ENCODE results near the gene ACSS1.

Gene ACSS1

DNA sequence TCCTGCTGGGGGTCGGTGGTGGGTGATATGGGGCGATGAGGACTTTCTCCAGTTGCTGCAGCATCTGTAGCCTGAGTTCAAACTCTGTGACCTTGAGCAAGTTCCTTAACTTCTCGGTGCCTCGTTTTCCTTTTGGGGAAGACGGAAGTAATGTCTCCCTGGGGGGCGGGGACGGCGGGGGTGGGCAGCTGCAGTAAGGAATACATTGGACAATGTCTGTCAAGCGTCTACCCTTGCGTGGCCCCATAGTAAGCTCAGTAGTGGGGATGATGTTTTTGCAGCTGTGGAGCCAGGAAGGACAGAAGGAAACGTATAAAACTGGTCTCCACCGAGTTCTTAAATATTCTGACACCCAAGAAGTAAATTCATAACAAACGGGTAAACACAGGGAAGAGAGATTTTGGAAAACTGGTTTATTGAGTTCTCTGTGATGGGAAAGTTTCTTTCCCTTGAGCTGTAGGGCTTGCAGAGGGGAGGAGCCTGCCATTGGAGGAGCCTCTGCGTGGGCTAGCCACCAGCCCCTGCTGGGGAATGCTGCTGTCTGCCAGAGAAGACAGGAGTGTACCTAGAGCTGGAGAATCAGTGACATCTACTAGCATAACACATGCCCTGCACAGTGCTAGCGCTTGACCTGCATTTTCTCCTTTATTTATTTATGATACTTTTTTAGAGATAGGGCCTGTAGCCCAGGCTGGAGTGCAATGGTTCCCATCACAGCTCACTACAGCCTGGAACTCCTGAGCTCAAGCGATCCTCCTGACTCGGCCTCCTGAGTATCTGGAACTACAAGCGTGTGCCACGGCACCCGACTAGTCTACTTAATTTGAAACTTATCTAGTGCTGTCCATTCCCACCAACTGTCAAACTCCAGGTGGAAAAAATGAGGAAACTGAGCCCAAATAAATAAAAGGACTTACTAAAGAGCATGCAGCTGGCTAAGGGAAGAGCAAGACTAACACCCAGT, 1.2 kb upstream of the ACSS1 start:
- DNase-seq = no peak

DNA sequence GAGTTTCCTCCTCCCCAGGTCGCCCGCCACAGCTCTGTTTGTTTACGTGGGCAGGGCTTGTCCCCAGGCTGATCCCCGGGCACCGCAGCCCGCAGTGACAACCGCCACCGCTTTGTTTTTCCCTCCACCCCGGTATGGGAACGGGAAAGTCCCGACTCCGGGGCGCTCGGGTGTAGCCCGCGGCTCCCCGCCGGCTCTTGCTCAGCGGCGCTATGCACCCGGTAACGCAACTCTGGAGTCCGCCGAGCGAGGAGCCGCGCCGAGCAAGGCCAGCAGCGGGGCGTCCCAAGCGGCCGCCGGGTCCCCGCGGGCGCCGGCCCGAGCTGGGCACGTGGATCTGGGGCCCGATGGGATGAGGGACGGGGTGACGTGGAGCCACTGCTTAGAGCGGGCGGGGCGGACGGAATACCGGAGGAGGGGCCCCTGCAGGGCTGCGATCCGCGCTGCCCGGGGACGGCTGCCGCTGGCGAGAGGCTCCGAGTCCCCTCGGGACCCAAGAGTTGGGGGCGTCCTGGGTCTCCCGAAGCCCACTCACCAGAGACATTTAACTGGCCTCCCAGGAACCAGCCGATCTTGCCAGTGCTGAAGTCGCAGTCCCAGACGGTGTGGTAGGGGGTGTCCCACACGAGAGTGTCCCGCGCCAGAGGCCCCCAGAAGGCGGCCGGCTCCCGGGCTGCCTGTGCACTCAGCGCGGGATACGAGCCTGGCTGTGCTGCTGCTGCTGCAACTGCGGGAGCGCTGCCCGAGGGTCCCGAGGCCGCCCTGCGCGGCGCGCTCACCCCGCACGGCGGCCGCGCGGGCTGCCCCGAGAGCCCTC, 497 bp downstream of the ACSS1 start:
- peak; percentile 37 for DNase-seq

DNA sequence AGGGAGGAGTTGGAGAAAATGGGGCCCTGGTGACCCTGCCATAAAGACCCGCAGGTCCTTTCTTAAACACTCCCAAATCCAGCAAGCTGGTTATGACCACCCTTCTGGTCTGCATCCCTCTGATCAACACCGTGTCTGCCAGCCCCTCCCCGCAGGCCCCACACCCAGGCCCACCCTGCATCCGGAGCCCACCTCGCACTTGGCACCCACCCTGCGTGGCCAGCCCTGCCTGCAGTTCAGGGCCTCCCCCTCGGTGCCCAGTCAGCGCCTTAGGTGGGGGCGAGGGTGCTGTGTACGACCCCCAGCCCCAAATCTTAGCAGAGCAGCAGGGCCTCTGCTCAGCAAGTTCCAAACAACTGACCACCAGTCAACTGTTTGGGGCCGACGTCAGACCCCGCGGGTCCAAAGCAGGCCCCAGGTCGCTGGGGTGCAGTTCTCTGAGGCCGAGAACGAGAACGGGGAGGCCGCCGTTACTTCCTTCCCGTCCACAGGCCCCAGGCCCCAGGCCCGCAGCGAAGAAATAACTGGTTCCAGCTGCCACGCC, 1.2 kb downstream of the ACSS1 start:
- DNase-seq = no peak

DNA sequence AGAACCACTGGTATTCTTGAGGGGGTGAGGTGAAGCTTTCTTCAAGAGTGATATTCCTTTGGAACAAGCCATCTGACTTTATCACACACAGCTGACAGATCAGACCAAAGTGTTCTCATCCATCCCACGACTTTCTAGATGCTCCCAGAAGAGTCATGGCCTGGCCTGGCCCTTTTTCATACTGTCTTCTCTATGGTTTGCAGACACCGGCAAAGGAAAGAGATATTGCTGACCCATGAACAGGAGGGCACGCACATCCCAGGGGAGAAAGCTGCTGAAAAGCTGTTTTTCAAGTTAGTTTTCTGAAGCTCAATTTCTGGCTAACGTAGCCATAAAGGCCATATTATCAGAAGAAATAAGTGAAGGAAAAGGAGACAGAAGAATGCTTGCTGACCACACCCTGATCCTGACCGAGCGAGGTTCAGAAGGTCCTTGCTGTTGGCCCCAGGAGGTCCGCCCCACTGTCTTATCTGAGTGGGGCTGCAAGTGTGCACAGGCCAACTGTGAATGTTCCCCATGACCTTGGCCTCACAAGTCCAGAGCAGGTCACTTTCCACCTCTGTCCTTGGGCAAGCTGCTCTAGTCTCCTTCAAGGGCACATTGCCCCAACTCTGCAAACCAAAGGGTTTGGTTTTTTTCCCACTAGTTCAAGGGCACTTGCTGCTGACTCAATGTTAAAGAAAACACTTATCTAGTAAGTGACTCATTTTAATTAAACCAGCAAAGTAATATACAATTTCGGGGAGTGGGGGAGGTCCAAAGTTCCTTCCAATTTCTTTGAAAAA, 2.0 kb downstream of the ACSS1 start:
- DNase-seq = no peak

DNA sequence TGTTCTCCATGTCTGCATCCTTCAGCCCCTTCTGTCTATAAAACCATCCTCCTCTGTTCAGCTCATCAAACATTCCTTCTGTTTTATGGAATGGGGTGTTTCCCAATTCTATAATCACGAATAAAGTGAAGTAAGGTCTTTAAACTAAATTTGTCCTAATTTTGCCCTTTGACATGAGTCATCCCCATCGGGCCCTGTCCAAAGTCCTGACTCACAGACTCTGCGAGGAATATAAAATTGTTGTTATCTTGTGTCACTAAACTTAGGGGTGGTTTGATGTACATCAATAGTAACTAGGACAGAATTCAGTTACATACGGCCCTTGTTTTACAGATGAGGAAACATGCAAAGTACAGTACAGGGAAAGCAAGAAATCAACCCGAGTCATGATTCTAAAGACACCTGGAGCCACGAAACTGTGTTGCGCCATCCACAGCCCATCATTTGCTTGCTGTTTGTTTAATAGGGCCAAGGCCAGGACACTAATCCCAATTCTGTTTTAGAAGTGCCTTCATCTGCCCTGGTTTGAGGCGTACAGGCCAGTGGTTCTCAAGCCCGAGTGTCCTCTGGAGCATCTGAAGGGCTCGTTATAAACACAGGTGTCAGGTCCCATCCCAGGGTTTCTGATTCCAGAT, 2.8 kb downstream of the ACSS1 start:
- no peak for DNase-seq

DNA sequence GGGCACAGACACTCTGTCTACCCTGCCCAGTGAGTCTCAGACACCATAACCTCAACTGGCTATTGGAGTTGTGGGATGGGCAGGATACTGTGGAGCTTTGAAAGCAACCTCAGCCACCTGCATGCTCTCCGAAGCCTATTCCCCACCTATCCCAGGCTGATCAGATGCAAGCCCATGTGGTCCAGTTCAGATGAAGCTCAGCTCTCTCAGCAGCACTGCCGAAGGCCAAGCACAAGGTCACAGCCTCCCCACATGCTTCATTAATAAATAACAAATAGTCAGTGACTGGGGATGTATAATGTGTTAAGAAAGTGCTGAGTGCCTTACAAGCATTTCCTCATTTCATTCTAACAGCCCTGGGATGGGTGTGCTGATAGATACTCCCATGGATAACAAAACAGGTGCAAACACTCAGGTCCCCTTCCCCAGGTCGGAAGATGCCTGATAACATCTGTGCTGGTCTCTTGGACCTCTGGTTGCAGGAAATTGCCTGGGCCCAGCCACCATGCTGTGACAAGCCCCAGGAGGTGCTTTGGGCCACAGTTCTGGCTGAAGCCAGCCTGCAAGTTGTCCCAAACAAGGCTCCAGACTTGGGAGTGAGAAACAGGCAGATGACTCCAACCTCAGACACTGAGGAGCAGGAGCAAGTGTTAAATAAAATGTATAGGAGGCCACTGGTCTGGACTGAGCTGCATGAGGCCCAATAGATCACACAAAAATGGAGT, 3.7 kb downstream of the ACSS1 start:
- DNase-seq = no peak

DNA sequence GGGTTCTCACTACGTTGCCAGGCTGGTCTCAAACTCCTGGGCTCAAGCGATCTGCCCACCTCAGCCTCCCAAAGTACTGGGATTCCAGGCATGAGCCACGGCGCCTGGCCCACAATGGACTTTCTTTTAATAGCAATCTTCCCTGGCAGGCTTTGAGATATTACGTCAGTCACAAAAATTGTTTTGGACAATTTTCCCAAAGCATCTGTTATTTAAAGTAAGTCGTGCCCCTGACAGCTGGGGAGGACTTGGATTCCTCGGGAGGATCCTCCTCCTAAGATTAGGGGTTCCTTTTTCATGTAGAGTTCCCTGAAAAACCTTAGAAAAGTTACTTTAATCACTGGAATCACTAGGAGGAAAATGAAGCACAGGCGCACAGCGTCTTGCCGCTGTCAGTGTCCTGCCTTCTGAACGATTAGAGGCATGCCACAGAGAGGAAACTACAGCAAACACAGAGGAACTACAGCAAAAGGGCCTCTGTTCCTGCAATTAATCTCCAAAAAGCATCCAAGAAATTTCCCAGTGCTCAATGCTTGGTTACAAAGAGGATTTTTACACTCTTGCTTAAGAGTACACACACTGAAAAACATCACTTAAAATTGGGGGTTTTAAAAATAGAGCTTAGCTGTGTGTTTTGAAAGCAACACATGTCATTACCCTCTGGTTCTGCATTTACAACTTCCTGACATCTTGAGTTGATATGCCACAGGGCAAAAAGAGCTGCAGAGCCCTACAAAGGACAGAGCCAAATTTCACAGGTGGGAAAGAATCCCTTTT, 4.5 kb downstream of the ACSS1 start:
- DNase-seq = peak; percentile 11

DNA sequence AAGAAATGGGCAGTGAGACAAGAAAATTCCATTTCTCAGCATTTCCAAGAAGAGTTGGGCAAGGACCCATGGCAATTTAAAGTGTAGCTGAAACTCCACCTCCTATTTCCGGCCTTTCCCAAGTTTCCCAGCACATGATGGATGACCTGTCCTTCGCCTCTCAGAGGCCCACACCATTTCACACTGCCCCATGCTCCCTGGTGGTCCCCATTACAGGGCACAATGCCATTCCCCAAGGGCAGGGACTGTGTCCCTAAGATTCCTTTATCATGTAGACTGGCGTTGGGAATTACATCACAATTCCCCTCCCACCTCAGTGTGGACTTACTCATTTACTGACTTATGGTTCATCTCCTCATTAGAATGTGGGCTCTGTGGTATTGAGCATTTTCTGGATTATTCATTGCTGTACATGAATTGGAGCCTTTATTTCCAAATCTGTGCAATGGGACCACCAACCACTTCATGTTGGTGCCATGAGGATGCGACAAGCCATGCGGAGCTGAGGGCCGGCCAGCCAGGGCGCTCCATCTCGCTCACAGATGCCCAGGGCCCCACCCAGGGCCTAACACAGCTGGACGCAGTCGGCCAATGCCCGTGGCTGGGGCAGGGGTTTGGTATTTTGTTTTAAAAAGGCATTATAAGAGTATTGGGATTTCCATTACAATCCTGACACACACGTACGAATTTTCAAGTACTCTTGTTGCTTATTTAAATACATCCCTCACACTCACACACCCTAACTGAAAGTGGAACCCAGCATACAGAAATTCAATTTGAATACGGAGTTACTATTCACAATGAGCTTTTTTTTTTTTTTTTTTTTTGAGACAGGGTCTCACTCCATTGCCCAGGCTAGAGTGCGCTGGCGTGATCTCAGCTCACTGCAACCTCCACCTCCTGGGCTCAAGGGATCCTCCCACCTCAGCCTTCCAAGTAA, 5.4 kb downstream of the ACSS1 start:
- no peak for DNase-seq

DNA sequence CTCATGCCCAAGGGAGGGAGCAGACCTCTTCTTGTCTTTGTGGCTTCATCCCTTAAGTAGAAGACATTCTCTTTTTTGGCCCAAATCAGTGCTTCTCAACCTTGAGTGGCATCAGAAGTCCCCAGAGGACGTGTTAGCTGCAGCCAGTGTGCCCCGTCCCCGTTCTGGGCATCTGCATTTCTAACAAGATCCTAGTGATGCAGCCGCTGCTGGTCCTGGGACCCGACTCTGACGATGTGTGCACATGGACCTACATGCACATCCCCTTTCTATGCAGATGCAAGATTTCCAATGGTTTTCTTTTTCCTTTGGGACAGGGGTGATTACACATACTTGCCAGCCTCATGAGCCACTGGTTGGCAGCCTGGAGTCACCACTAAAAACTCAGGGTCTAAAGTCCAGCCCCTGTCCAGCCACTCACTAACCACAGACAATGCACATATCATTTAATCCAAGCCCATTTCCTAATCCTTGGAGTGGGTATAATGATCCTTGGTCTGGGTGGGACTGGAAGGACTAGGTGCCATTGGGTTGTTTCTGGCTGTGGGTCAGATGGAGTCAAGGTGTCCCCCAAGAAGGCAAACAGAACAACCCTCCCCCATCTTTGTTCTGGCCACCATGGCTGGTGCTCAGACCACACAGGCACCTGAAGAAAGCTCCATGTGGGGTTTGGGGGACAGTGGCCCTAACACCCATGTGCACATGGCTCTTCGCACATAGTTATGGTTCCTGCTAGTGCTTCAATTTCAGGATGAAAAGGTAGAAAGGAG, 6.4 kb downstream of the ACSS1 start:
- no peak for DNase-seq

DNA sequence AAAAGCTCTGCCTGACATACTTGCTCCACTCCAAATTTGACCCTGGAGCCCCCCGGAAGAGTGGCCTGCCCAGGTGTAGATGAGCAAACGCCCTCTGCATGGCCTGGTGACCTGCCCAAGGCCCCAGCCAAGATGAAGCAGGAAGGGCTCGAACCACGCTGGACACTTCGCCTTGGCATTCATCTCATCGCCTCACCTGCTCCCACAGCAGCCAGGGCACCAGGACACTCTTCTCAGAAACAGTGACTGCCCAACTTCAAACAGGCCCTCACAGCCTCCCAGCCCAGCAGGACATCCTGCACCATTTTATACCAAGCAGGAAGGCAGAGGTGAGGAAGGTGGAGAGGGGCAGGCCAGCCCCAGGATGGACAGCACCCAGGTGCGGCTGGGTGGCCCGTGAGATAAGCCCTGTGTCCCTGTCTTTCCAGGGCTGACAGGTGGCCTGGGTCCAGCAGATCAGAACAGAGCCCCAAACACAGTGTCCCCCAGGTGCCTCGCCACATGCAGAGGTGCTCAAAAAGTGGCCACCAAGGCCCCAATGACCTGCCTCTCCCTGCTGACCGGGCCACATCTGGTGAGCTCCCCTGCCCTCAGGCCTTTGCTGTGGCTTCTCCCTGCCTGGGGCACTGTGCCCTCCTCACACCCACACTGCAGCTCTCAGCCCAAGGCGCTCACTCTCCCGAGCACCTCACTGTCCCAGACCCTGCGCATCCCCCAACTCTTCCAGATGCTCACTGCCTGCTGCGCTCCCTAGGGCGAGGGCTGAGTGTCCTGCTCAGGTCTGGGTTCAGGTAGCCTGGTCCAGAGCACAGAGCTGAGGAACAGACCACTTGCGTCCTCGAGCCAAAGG, 7.2 kb downstream of the ACSS1 start:
- no peak for DNase-seq

DNA sequence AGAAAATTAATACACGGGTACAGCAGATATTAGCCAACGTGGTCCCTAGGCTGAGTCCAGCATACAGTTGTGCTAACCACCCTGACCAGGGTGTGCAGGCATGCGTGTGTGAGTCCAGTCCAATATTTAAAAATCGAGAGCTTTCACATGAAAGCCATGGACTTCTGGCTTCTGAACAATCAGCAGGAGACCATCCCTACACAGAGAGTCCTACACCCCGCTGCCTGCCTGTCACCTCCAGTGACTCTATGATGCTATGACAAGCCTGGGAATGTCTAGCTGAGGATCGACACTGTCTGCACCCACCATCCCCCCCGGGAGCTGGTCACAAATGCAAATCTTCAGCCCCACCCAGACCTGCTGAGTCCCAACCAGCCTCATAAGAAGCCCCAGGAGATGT, 7.9 kb downstream of the ACSS1 start:
- no peak for DNase-seq

DNA sequence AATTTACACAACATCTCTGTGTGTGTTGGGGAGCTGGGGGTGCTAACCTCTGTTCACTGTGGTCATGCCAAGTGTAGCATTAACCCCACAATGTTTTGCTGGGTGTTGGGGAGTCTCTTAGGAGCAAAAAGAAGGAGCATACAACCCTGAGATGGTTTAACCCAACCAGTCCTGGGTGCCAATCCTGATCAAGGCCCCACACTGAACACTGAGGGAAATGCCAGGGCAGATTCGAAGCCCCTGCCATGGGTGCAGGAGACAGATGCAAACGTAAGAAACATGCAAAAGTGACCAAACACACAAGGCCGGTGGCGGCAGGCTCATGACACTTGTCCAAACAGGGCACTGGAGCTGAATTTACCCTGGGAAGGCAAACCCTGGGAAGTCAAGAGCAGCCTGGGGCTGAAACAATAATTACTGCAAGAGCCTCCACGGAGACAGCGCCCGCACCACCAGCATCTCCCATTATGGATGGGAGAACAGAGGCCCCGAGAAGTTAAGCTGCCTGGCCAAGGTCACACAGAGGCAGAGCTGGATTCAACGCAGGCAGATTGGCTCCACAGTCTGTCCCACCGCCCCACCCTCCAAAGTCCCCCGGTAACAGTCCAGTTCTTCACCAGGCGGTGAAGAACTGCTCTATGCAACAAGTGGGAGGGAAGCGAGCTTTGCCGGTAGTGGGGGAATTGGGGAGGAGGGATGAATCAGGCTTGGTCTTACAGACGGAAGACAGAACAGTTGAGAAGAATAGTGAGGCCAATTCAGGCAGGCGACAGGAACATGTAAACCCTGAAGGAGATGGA, 8.5 kb downstream of the ACSS1 start:
- DNase-seq = no peak

DNA sequence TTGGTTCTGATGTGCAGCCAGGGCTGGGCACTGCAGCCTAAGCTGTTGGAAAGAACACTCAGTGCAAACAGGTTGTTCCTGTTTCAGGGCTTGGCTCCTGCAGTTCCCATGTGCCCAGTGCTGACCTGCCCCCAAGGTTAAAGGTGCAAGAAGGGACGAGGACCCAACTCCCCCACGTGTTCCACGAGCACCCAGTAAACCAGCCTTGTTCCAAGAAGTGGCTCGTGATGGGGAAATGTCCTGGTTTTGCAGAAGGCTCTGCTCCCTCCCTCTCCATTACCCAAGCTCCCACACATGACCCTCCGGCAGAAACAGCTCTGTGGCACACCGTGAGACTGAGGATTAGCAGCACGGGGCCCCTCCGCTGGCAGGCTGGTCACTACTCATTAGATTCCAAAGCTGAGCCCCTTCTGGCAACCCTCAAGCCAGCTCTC, 9.4 kb downstream of the ACSS1 start:
- no peak for DNase-seq

DNA sequence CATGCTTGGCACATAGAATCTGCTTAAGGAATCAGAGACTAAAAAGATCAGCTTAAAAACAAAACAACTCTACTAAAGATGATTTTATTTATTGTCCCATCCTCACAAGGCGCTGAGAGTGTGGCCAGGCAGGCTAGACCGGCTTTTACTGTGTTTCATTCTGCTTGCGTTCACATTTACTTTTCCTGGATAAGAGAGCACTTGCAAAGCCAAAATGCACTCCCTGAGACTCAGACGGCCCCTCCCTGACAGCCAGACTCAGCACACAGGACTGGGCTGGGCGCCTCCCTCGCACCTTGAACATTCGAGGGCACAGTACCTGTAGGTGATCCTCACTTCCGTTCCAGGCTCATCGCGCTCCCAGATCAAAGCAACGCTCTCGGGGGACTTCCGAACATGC, 10.2 kb downstream of the ACSS1 start:
- no peak for DNase-seq

DNA sequence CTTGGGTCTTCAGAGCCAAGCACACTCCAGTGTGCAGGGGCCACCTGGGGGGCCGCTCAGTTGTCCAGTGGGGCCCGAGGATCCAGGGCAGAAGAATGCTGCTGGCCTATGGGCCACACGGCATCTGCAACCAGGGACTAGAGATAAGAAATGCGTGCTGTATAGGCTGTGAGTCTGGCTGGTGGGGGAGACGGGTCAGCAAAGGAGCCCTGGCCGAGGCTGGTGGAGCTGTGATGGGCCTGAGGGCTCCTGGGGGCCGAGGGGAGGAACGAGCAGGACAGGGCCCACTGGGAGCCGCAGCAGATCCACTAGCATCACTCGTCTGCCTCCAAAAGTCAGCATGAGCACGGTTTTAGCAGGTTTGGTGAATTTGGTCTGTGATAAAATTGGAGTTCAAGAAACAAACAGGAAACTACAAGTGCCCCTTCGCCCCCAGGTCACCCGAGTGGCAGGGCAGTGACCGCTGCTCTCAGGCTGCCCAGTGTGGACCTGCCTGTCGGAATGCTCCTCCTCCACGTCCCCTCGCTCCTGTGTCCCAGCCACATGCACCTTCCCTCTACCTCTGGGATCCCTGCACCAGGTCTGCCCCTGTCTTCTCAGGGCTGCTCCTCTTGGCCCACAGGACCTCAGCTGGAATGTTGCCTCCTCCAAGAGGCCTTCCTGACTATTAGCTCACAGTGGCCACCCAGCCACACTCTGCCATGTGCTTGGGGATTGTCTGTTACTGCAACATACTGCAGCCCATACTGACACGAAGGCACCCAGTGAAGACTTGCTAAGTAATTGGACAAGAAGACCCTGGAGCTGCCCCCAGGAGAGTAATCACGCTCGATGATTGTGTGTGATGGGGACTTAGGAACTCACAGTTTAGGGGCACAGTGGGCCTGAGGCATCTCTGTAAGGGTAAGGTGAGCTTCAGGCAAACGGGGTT, 10.9 kb downstream of the ACSS1 start:
- no peak for DNase-seq

DNA sequence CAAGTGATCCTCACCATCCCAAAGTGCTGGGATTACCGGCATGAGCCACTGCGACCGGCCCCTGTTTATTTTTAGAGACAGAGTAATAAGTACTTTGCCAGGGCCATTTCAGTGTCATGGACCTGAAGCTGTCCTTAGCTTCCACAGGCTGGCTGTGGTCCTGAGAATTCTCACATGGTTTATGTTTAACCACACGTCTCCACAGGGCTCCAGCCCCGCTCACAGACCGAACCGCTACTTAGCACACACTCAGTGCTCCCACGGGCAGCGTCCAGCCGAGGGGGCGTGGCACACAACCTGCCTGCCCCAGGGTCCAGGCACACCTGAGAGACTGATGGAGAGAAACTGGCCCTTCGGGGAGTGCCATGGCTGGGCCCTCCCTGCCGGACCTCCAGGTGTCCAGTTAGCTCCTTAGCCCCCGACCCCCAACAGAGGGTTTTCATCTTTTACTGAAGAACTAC, 11.7 kb downstream of the ACSS1 start:
- DNase-seq = no peak
